Thoracic aorta (tissue), 2 donors: Measurements from ENCODE around the gene NRXN3. TPM values are rescaled to one million over a fixed set of nuclear protein-coding genes. Genes with fewer than 3 reads are reported as not detected.

ENCODE experiments used
- ATAC-seq: fragments of 150-250 bp; one replicate; pipeline ENCODE4 v1.8.0; 2017; ENCODE audit warnings: low read depth; ENCODE audit not compliant: insufficient number of reproducible peaks, low FRiP score
- DNase-seq: peaks from one replicate; pipeline ENCODE4 v3.0.0-alpha.2; 2020; ENCODE audit warnings: low spot score
- H3K27ac ChIP-seq, 2 donors: fragments of 200-600 bp; sonication (generic); 1 replicate in 1 of 2; 2 replicates in 1 of 2; pipeline ENCODE4 v1.5.1; 2016; ENCODE audit warnings: mild to moderate bottlenecking in 2 of 2, moderate library complexity in 2 of 2
- H3K27me3 ChIP-seq: fragments of 200-600 bp; sonication (generic); replicated peaks from 2 replicates; pipeline ENCODE4 v1.6.0; 2016; ENCODE audit warnings: mild to moderate bottlenecking; ENCODE audit not compliant: insufficient read depth
- H3K36me3 ChIP-seq: fragments of 200-600 bp; sonication (generic); one replicate; pipeline ENCODE4 v1.5.1; 2016
- H3K4me1 ChIP-seq, 2 donors: fragments of 200-600 bp; sonication (generic); 1 replicate in 1 of 2; 2 replicates in 1 of 2; pipeline versions ENCODE4 v1.5.1 to v1.6.0; 2016; ENCODE audit warnings: low read depth in 2 of 2, mild to moderate bottlenecking in 1 of 2; ENCODE audit not compliant: control insufficient read depth in 1 of 2
- H3K4me3 ChIP-seq: fragments of 200-600 bp; sonication (generic); 2 replicates; pipeline ENCODE4 v1.5.1; 2016; ENCODE audit warnings: mild to moderate bottlenecking
- H3K9me3 ChIP-seq: fragments of 200-600 bp; sonication (generic); 2 replicates; pipeline ENCODE4 v1.5.1; 2016
- total RNA-seq, 2 donors: library from RNA; depleted of rRNA; stranded (reverse); fragments of >200 nt; gene quantifications; one replicate each; pipeline versions ENCODE4 v1.1.0 to v1.2.3, GENCODE V29; 2016
- TF ChIP-seq, protein P1 (sequence below): fragments of 200-600 bp; sonication (generic); IDR thresholded peaks from one replicate; pipeline ENCODE4 v1.5.1; 2019; ENCODE audit warnings: antibody characterized with exemption

NRXN3 gene
- total RNA-seq, 2 donors from 2014 or later: 5.6 to 33.3 TPM

DNA sequence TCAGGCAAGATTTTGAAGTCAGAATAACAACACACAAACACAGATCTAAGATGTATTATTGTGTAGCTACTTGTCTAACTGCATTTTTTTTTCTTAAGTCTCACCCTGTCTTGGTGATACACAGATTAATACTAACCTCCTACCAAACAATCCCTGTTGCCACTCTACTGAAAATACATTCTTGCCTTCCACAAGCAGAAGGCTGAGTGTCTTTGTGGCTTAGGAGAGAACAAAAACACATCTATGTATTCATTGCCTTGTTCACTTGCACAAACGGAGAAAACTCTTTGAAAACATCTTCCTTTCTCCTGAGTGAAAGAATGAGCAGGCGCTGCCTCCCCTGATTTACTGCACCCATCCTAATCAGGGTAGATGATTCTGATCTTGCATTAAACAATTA lies 1398.9 kb downstream of the NRXN3 start:
- no peak for DNase-seq
- H3K27me3 ChIP-seq: no peaks in the 10 kb centered on the region
- no peak for ATAC-seq
- no peak overlapping the region for H3K4me3 ChIP-seq
- H3K4me1 ChIP-seq: no peaks in the 10 kb centered on the region
- no peaks in the 10 kb centered on the region for H3K9me3 ChIP-seq
- TF ChIP-seq, protein P1, sequence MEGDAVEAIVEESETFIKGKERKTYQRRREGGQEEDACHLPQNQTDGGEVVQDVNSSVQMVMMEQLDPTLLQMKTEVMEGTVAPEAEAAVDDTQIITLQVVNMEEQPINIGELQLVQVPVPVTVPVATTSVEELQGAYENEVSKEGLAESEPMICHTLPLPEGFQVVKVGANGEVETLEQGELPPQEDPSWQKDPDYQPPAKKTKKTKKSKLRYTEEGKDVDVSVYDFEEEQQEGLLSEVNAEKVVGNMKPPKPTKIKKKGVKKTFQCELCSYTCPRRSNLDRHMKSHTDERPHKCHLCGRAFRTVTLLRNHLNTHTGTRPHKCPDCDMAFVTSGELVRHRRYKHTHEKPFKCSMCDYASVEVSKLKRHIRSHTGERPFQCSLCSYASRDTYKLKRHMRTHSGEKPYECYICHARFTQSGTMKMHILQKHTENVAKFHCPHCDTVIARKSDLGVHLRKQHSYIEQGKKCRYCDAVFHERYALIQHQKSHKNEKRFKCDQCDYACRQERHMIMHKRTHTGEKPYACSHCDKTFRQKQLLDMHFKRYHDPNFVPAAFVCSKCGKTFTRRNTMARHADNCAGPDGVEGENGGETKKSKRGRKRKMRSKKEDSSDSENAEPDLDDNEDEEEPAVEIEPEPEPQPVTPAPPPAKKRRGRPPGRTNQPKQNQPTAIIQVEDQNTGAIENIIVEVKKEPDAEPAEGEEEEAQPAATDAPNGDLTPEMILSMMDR: no peak
- no peak overlapping the region for H3K27ac ChIP-seq
- no peaks in the 10 kb centered on the region for H3K36me3 ChIP-seq

DNA sequence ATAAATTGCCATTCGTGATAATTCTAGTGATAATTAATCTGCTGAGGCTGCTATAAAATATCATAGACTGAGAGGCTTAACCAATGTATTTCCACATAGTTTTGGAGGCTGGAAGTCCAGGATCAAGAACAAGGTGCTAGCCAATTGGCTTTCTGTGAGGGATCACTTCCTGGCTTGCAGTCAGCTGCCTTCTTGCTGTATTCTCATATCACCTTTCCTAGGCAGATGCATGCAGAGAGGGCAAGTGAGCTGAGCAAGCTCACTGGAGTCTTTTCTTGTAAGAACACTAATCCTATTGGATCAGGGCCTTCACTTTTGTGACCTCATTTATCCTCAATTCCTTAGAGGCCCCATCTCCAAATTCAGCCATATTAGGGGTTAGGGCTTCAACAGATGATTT lies 1400.5 kb downstream of the NRXN3 start:
- no peak for ATAC-seq
- TF ChIP-seq, protein P1: no peak

DNA sequence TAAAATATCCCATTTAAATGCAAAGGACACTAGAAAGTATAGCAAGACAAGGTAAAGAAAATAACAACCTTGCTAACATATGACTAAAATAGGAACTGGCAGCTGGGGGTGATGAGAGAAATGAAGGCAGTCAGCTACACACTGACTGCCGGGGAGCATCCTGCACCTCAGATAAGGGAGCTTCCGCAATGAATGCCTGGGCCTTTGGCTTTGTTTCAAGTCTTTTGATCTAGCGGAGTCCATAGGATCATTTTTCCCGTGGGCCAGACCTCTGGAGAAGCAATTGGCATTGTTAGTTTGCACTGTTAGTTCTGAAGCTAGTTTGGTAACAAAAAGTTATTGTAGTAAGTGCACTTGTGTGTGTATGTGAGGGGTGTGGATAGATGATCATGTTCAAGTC lies 1401.2 kb downstream of the NRXN3 start:
- H3K27ac ChIP-seq: no peak overlapping the region
- TF ChIP-seq, protein P1: no peak
- H3K36me3 ChIP-seq: no peaks in the 10 kb centered on the region
- no peaks in the 10 kb centered on the region for H3K9me3 ChIP-seq
- no peak for DNase-seq
- H3K4me1 ChIP-seq: no peaks in the 10 kb centered on the region
- no peak for ATAC-seq
- no peak overlapping the region for H3K4me3 ChIP-seq
- H3K27me3 ChIP-seq: no peaks in the 10 kb centered on the region

More for the DNA sequence above, 1400.5 kb downstream of the NRXN3 start:
- no peak for DNase-seq
- no peak overlapping the region for H3K27ac ChIP-seq
- no peaks in the 10 kb centered on the region for H3K36me3 ChIP-seq
- H3K9me3 ChIP-seq: no peaks in the 10 kb centered on the region
- no peak overlapping the region for H3K4me3 ChIP-seq
- no peaks in the 10 kb centered on the region for H3K27me3 ChIP-seq
- H3K4me1 ChIP-seq: no peaks in the 10 kb centered on the region

DNA sequence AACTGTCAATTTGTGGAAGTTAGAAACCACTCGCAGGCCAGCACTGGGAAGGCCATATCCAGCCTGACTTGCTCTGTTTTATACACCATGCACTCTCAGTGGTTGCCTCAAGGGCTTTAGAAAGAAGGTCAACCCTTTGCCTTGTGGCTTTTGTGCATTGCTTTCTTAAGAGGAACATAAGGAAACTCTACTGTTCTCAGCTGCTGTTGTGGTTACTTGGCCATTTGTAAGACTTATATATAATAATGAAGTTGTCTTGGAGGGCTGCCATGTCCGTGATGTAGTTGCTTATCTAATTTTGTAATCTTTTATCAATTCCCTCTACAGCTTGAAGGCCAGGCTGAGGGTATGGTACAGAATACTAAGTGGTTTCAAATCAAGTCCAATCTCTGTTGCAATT lies 1403.3 kb downstream of the NRXN3 start:
- ATAC-seq (no peak), DNase-seq (no peak)
- Histone ChIP-seq H3K27ac (no peak overlapping the region), H3K4me1 (peaks cover 2 to 3% of the 10 kb centered on the region in 2 donors), H3K36me3 (no peaks in the 10 kb centered on the region), H3K4me3 (no peak overlapping the region), H3K27me3 (no peaks in the 10 kb centered on the region), H3K9me3 (no peaks in the 10 kb centered on the region)
- TF ChIP-seq, protein P1: no peak

DNA sequence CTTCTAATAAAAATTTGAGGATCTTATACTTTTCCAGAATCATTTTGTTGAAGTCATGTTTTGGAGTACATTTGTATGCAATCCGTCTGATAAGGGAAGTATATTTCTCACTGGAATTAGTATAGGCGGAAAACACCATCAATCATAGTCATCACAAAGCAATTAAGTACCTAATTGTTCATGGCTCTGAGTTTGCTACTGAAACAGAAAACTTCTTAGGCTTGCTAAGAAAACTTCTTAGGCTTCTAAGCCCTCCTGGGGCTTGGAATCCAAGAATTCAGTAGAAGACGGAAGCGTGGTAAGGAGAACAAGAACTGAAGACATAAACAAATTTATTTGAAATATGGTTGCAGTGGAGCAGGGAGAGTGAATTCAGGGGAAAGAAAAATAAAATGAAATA lies 1404.9 kb downstream of the NRXN3 start:
- Histone ChIP-seq H3K27me3 (no peaks in the 10 kb centered on the region), H3K4me1 (peaks cover 4 to 5% of the 10 kb centered on the region in 2 donors), H3K4me3 (no peak overlapping the region), H3K36me3 (no peaks in the 10 kb centered on the region), H3K9me3 (no peaks in the 10 kb centered on the region), H3K27ac (no peak overlapping the region)
- DNase-seq (no peak), ATAC-seq (no peak)
- TF ChIP-seq, protein P1: no peak
